Thyroid gland (tissue), 4 donors: ENCODE data around the gene ZSCAN1. TPM values are rescaled to one million over a fixed set of nuclear protein-coding genes. Genes with fewer than 3 reads are reported as not detected.

Source experiments
- DNase-seq, 2 donors: peaks; one replicate each; pipeline ENCODE4 v3.0.0-alpha.2; 2019
- H3K27ac ChIP-seq, 3 donors: fragments of 200-600 bp; sonication (generic); 1 replicate in 2 of 3; 2 replicates in 1 of 3; pipeline ENCODE4 v1.5.1; 2016 to 2019; ENCODE audit warnings: mild to moderate bottlenecking in 1 of 3, moderate library complexity in 1 of 3
- H3K27me3 ChIP-seq: fragments of 200-600 bp; sonication (generic); one replicate; pipeline ENCODE4 v1.5.1; 2019
- H3K36me3 ChIP-seq, 2 donors: fragments of 200-600 bp; sonication (generic); one replicate each; pipeline ENCODE4 v1.5.1; 2016 to 2019
- H3K4me1 ChIP-seq, 2 donors: fragments of 200-600 bp; sonication (generic); one replicate each; pipeline ENCODE4 v1.5.1; 2017 to 2019
- H3K4me3 ChIP-seq, 3 donors: fragments of 200-600 bp; sonication (generic); replicated peaks in 1 of 3; 1 replicate in 2 of 3; 2 replicates in 1 of 3; pipeline ENCODE4 v1.5.1; 2016; ENCODE audit warnings: mild to moderate bottlenecking in 1 of 3
- H3K9me3 ChIP-seq: fragments of 200-600 bp; sonication (generic); one replicate; pipeline ENCODE4 v1.5.1; 2017
- POLR2A ChIP-seq, 2 donors: fragments of 450-650 bp; IDR thresholded peaks; one replicate each; pipeline ENCODE4 v1.6.1; 2017; ENCODE audit warnings: antibody characterized with exemption in 2 of 2, mild to moderate bottlenecking in 2 of 2, moderate library complexity in 1 of 2
- WGBS, 2 donors: methylation state at CpG; one replicate each; pipeline ENCODE4 v1.1.5; 2017; 5-methylcytosine and 5-hydroxymethylcytosine counted together
- intact Hi-C: fragments of 100-400 bp; cut with DNase I; formaldehyde crosslinking; loops from one replicate; pipeline ENCODE4 v1.15.1; 2023
- total RNA-seq, 4 donors: library from RNA; depleted of rRNA; stranded (reverse); fragments of >200 nt; gene quantifications; one replicate each; pipeline ENCODE4 v1.2.3, GENCODE V29; 2016
- TF ChIP-seq, protein P1 (sequence below), 6 experiments: fragments of 200-600 bp in 3 of 6; fragments of 450-650 bp in 3 of 6; sonication (generic) in 3 of 6; IDR thresholded peaks; one replicate each; pipeline ENCODE4 v1.5.1; 2016 to 2019; ENCODE audit warnings: antibody characterized with exemption in 6 of 6, mild to moderate bottlenecking in 2 of 6, inconsistent platforms in 1 of 6, moderate library complexity in 1 of 6

The ZSCAN1 gene
- total RNA-seq, 4 donors from 2014 or later, result 0.88 to 7.5 (median 3.4) TPM

DNA sequence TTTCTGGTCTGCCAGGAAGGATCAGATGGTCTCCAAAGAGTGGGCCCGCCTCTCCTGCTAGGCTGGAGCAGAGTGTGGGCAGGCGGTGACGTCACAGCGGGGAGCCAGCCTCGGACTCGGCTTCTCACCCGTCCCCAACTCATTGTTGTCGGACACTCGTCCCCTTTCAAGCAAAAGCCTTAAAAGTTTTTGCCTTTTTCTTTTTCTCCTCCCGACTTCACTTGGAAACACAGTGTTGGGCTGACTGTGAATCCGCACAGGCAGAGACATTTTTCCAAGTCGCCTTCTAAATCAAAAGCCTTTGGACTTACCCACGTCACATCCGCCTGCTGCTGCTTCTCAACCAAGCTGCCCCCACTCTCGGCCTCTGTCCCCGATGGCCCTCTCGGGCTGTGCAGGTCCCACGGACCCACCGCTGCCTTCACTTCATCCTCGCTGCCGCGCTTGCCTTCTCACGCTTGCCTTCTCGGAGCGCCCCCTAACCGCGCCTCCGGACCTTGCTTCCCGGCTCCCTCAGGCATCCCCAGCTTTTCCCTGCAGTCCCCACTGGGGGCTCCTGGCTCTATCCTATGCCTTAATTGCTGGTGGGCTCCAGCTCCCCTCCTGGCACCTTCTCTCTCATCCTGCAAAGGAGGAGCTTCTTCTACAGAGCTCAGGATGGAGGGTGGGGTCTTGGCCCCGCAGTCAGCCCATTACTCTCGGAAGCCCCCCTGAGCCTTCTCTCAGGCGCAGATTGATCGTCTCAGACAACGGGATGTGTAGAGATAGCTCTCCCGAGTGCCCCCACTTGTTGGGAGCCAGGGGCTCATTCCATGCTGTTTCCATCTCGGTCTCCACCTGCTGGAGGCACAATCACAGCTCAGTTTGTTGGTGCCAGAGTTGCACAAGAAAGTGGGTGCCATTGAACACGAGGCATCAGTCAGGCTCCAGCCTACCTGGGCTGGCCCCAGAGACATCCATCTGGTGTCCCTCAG lies 21.4 kb downstream of the ZSCAN1 start:
- TF ChIP-seq, protein P1, sequence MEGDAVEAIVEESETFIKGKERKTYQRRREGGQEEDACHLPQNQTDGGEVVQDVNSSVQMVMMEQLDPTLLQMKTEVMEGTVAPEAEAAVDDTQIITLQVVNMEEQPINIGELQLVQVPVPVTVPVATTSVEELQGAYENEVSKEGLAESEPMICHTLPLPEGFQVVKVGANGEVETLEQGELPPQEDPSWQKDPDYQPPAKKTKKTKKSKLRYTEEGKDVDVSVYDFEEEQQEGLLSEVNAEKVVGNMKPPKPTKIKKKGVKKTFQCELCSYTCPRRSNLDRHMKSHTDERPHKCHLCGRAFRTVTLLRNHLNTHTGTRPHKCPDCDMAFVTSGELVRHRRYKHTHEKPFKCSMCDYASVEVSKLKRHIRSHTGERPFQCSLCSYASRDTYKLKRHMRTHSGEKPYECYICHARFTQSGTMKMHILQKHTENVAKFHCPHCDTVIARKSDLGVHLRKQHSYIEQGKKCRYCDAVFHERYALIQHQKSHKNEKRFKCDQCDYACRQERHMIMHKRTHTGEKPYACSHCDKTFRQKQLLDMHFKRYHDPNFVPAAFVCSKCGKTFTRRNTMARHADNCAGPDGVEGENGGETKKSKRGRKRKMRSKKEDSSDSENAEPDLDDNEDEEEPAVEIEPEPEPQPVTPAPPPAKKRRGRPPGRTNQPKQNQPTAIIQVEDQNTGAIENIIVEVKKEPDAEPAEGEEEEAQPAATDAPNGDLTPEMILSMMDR (IDR thresholded peaks at IDR 0.05), result peak in 4 of 6 experiments; percentile 15 to 37 (median 32)
- TF ChIP-seq POLR2A (IDR thresholded peaks at IDR 0.05), result no peak
- H3K9me3 ChIP-seq, result no peaks in the 10 kb centered on the region
- peak; percentile 60 to 74 for DNase-seq
- no peaks in the 10 kb centered on the region for H3K36me3 ChIP-seq
- no peaks in the 10 kb centered on the region for H3K27me3 ChIP-seq
- peak overlapping the region in 2 of 3 donors; percentile 1 to 29 for H3K4me3 ChIP-seq
- WGBS, 2 donors, result 28 to 31% methylated on average over 37 of the region's 37 CpGs
- intact Hi-C loops, result no loop called here
- H3K4me1 ChIP-seq, result peaks cover 0 to 24% of the 10 kb centered on the region in 2 donors
- H3K27ac ChIP-seq, result peak overlapping the region; percentile 4 to 79 (median 61)

DNA sequence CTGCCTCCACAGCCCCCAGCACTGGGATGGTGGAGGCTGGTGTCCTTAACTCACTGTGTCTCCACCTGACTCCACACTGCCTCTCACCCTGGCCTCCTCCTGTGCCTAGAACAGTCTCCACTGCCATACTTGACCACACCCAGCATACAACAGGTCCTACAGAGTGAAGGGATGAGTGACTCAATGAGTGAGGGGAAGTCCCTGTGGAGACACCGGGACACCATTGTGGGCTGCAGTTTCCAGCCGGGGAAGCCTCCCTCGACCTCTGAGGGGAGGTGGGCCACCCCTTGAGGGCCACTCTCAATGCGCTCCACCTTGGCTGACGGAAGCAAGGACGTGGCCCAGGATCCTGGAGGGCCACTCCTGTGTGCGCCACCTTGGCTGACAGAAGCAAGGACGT lies 22.4 kb downstream of the ZSCAN1 start:
- Histone ChIP-seq H3K27me3 (no peaks in the 10 kb centered on the region), H3K9me3 (no peaks in the 10 kb centered on the region), H3K36me3 (no peaks in the 10 kb centered on the region), H3K4me1 (peaks cover 0 to 25% of the 10 kb centered on the region in 2 donors), H3K4me3 (no peak overlapping the region), H3K27ac (no peak overlapping the region)
- intact Hi-C loops, result no loop called here
- TF ChIP-seq, protein P1 (IDR thresholded peaks at IDR 0.05), result no peak
- no peak for TF ChIP-seq POLR2A (IDR thresholded peaks at IDR 0.05)
- WGBS, 2 donors, result 63 to 69% methylated on average over 3 to 5 of the region's 8 CpGs
- DNase-seq, result no peak

DNA sequence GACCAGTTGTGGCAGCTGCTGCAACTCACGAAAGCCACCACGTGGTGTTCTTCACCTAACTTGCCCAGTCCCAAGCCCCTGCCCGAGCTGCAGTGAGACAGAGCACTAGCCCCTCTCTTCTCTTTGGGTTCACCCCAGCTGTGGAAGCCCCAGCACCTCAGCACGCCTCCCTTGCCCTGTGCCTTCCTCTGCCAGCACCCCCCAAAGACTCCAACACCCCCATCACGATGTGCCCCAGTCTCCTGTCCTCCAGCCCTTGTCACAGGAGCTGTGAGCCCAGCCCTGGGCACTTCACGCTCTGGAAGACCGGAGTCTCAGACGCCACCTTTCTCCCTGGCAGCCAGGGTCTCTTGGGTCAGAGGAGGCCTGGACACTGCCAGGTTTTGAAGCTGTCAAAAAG lies 23.0 kb downstream of the ZSCAN1 start:
- Histone ChIP-seq H3K36me3 (no peaks in the 10 kb centered on the region), H3K27me3 (no peaks in the 10 kb centered on the region), H3K4me1 (peaks cover 0 to 25% of the 10 kb centered on the region in 2 donors), H3K4me3 (no peak overlapping the region), H3K9me3 (no peaks in the 10 kb centered on the region), H3K27ac (no peak overlapping the region)
- no peak for TF ChIP-seq POLR2A (IDR thresholded peaks at IDR 0.05)
- TF ChIP-seq, protein P1 (IDR thresholded peaks at IDR 0.05), result no peak
- 88 to 90% methylated on average over 8 of the region's 8 CpGs for WGBS, 2 donors
- DNase-seq, result no peak
- intact Hi-C loops, result no loop called here

DNA sequence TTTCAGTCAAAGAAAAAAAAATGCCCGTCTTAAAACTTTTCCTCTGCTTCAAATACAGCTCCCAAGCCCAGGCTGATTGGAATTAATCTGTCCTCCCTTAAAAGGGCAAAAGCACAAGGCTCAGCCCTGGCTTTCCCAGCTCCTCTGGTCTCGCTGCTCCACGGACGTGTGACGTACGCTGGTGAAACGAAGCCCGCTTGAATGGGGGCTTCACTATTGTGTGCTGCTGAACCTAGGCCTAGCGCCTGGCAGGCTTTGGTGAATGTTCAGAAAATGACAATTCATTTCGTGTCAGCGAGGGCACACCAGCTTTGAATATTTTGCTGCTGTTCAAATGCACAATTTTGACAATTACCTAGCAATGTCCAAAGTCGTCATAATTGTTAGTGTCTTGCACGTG lies 24.6 kb downstream of the ZSCAN1 start:
- intact Hi-C loops, result no loop called here
- Histone ChIP-seq H3K36me3 (no peaks in the 10 kb centered on the region), H3K27ac (peak overlapping the region; percentile 84 to 88 (median 87)), H3K4me1 (peaks cover 0 to 25% of the 10 kb centered on the region in 2 donors), H3K9me3 (no peaks in the 10 kb centered on the region), H3K4me3 (peak overlapping the region in 1 of 3 donors; percentile 67), H3K27me3 (no peaks in the 10 kb centered on the region)
- TF ChIP-seq POLR2A (IDR thresholded peaks at IDR 0.05), result no peak
- TF ChIP-seq, protein P1 (IDR thresholded peaks at IDR 0.05), result no peak
- 87 to 89% methylated on average over 13 of the region's 13 CpGs for WGBS, 2 donors
- no peak for DNase-seq
